A549 (cell line): ENCODE results near the gene HELQ. TPM values are rescaled to one million over a fixed set of nuclear protein-coding genes. Genes with fewer than 3 reads are reported as not detected.

ENCODE experiments used
- ATAC-seq, 2 experiments: fragments of 200-7000 bp in 1 of 2; fragments of >200 bp in 1 of 2; cut with Nextera tagmentation in 1 of 2; cut with Tn5 transposase in 1 of 2; 3 replicates each; pipeline versions ENCODE4 v1.8.0 to v1.9.1; 2018 to 2020; ENCODE audit warnings: mild to moderate bottlenecking in 1 of 2, moderate library complexity in 1 of 2
- CTCF ChIA-PET: fragments of 300-600 bp; sonication (Branson Sonifier 250); formaldehyde crosslinking; extraction: SDS; loops from one replicate; lab custom pipeline; 2021; ENCODE audit warnings: antibody characterized with exemption, inconsistent platforms; lab: Yijun Ruan, JAX
- POLR2A ChIA-PET: fragments of 350-600 bp; formaldehyde crosslinking; extraction: SDS; loops from one replicate; lab custom pipeline; 2021; ENCODE audit warnings: antibody characterized with exemption, inconsistent platforms; lab: Yijun Ruan, JAX
- DNase-seq, 2 experiments: peaks; one replicate each; pipeline versions ENCODE4 v3.0.0 to v3.0.0-alpha.2; 2011 to 2016; ENCODE audit warnings: low read depth in 1 of 2, low spot score in 1 of 2
- FAIRE-seq: peaks from 2 replicates; lab custom pipeline; 2011; peaks lifted over from hg19 to GRCh38; lab: Jason Lieb, UNC
- H3K27ac ChIP-seq, 2 experiments: fragments of >200 bp; sonication (Bioruptor Twin); formaldehyde crosslinking; 3 replicates each; pipeline ENCODE4 v1.5.1; 2016 to 2017
- H3K4me1 ChIP-seq: fragments of >200 bp; sonication (Bioruptor Twin); formaldehyde crosslinking; 3 replicates; pipeline ENCODE4 v1.6.1; 2016
- H3K4me2 ChIP-seq: fragments of >200 bp; sonication (Bioruptor Twin); formaldehyde crosslinking; 3 replicates; pipeline ENCODE4 v1.6.1; 2016
- H3K4me3 ChIP-seq: fragments of >200 bp; sonication (Bioruptor Twin); formaldehyde crosslinking; 3 replicates; pipeline ENCODE4 v1.5.1; 2016
- H3K9me3 ChIP-seq: fragments of >200 bp; sonication (Bioruptor Twin); formaldehyde crosslinking; 3 replicates; pipeline ENCODE4 v1.6.1; 2016
- CEBPB ChIP-seq, 2 experiments: fragments of >200 bp in 1 of 2; sonication (Bioruptor Twin) in 1 of 2; formaldehyde crosslinking in 1 of 2; IDR thresholded peaks; 2 replicates each; pipeline ENCODE4 v1.6.1; 2012 to 2016
- CHD2 ChIP-seq: fragments of 150-350 bp; IDR thresholded peaks from 2 replicates; pipeline ENCODE4 v1.6.1; 2014; ENCODE audit warnings: low read length; ENCODE audit not compliant: partially characterized antibody
- EHF ChIP-seq: fragments of 250-450 bp; sonication (Bioruptor Pico); IDR thresholded peaks from 2 replicates; pipeline ENCODE4 v1.5.0; 2020; ENCODE audit warnings: mild to moderate bottlenecking
- ELK1 ChIP-seq: fragments of 150-350 bp; IDR thresholded peaks from 2 replicates; pipeline ENCODE4 v1.6.1; 2014; ENCODE audit warnings: low read depth, mild to moderate bottlenecking, low read length
- FOSB ChIP-seq: fragments of 250-450 bp; sonication (Bioruptor Pico); IDR thresholded peaks from 2 replicates; pipeline ENCODE4 v1.5.0; 2020; ENCODE audit warnings: mild to moderate bottlenecking, moderate library complexity
- HOXB5 ChIP-seq: fragments of 250-450 bp; sonication (Bioruptor Pico); IDR thresholded peaks from 2 replicates; pipeline ENCODE4 v1.5.0; 2020; ENCODE audit warnings: mild to moderate bottlenecking, moderate library complexity
- JUN ChIP-seq, 2 experiments: fragments of >200 bp; sonication (Bioruptor Twin); formaldehyde crosslinking; IDR thresholded peaks; 2 replicates in 1 of 2; 3 replicates in 1 of 2; pipeline ENCODE4 v1.6.1; 2016 to 2017
- JUNB ChIP-seq: fragments of >200 bp; sonication (Bioruptor Twin); formaldehyde crosslinking; IDR thresholded peaks from 2 replicates; pipeline ENCODE4 v1.6.1; 2016
- MAFK ChIP-seq: fragments of 450-650 bp; IDR thresholded peaks from 2 replicates; pipeline ENCODE4 v1.6.1; 2014; ENCODE audit not compliant: partially characterized antibody
- MAX ChIP-seq: IDR thresholded peaks from 2 replicates; pipeline ENCODE4 v1.6.1; 2012
- MAZ ChIP-seq: fragments of 150-350 bp; IDR thresholded peaks from 2 replicates; pipeline ENCODE4 v1.6.1; 2014; ENCODE audit warnings: antibody characterized with exemption, low read depth, low read length, borderline replicate concordance
- MYC ChIP-seq: IDR thresholded peaks from 2 replicates; pipeline ENCODE4 v1.6.1; 2012; ENCODE audit warnings: mild to moderate bottlenecking, inconsistent platforms, low read length, improper control_type of control experiment, borderline replicate concordance
- POLR2A ChIP-seq: IDR thresholded peaks from 2 replicates; pipeline ENCODE4 v1.6.1; 2012; ENCODE audit warnings: mild to moderate bottlenecking, low read length
- POLR2AphosphoS2 ChIP-seq: conservative IDR thresholded peaks from 2 replicates; pipeline ENCODE4 v1.6.1; 2012; ENCODE audit warnings: low read length, improper control_type of control experiment, inconsistent platforms
- RFX5 ChIP-seq: fragments of 450-650 bp; IDR thresholded peaks from 2 replicates; pipeline ENCODE4 v1.7.1; 2014; ENCODE audit warnings: antibody characterized with exemption, mild to moderate bottlenecking, moderate library complexity
- ZC3H11A ChIP-seq: fragments of 450-650 bp; IDR thresholded peaks from 2 replicates; pipeline ENCODE4 v1.6.1; 2014; ENCODE audit warnings: antibody characterized with exemption, mild to moderate bottlenecking
- WGBS: methylation state at CpG from one replicate; pipeline ENCODE4 v1.1.6; 2017; ENCODE audit errors: missing lambda C conversion rate; 5-methylcytosine and 5-hydroxymethylcytosine counted together
- polyA plus RNA-seq, 4 experiments: library from polyadenylated mRNA; depleted of rRNA in 3 of 4; stranded (reverse); fragments of >200 nt; fragmentation: RNase III in 1 of 4; extraction: RNeasy Plus Mini Kit Qiagen cat#74134 plus additional on column Dnase treatment in 1 of 4; gene quantifications; 2 replicates in 3 of 4; 3 replicates in 1 of 4; pipeline ENCODE4 v1.2.3, GENCODE V29; 2011 to 2017
- TF ChIP-seq, protein P1 (sequence below): fragments of >200 bp; sonication (Bioruptor Twin); formaldehyde crosslinking; IDR thresholded peaks from 3 replicates; pipeline ENCODE4 v1.6.1; 2016
- TF ChIP-seq, protein P2 (sequence below): IDR thresholded peaks from 2 replicates; pipeline ENCODE4 v1.6.1; 2012; ENCODE audit warnings: low read depth, borderline replicate concordance

Gene HELQ
- polyA plus RNA-seq, 2 of the 4 experiments (the other 2 are of a cell fraction), result 5.1 to 7.3 TPM

- WGBS, result under 1% methylated on average over 41 of the region's 93 CpGs
- peak within 1 kb of the TSS; percentile 81 to 91 for H3K27ac ChIP-seq
- no peaks in the 10 kb centered on the region for H3K9me3 ChIP-seq
- POLR2A ChIA-PET, result interaction anchor here (1.0 kb wide), 1 partner anchor 29 kb away, joined by 3 read pairs; the partner anchor contains the start of genes HELQ and MRPS18C
- peak; percentile 79 to 94 for DNase-seq
- TF ChIP-seq CEBPB (IDR thresholded peaks at IDR 0.05) (no peak), CHD2 (no peak), MAFK (no peak), JUN (IDR thresholded peaks at IDR 0.05) (peak; percentile 59 to 70; a peak in 3 of 5 replicates), POLR2A (peak; percentile 62), HOXB5 (CRISPR knock-in tag) (no peak), POLR2AphosphoS2 (no peak), MYC (0 out of 2 replicates have a peak, but pooled peaks have one; percentile 27), MAX (peak; percentile 89), EHF (CRISPR knock-in tag) (no peak), ELK1 (no peak)
- TF ChIP-seq, protein P1, sequence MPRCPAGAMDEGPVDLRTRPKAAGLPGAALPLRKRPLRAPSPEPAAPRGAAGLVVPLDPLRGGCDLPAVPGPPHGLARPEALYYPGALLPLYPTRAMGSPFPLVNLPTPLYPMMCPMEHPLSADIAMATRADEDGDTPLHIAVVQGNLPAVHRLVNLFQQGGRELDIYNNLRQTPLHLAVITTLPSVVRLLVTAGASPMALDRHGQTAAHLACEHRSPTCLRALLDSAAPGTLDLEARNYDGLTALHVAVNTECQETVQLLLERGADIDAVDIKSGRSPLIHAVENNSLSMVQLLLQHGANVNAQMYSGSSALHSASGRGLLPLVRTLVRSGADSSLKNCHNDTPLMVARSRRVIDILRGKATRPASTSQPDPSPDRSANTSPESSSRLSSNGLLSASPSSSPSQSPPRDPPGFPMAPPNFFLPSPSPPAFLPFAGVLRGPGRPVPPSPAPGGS, result peak; percentile 54; the same call in 1 of the 3 replicates
- TF ChIP-seq, protein P2, sequence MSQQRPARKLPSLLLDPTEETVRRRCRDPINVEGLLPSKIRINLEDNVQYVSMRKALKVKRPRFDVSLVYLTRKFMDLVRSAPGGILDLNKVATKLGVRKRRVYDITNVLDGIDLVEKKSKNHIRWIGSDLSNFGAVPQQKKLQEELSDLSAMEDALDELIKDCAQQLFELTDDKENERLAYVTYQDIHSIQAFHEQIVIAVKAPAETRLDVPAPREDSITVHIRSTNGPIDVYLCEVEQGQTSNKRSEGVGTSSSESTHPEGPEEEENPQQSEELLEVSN, result peak; percentile 76
- TF ChIP-seq, all 56 proteins: peak for 6
- no peak for FAIRE-seq
- peak within 1 kb of the TSS; percentile 76 for H3K4me3 ChIP-seq
- peak; percentile 96 for ATAC-seq
- H3K4me1 ChIP-seq, result peaks cover 12% of the 10 kb centered on the region; the same call in 2 of the 3 replicates
- peak within 1 kb of the TSS; percentile 96 for H3K4me2 ChIP-seq
- CTCF ChIA-PET, result interaction anchor here (1.3 kb wide), 1 partner anchor 122 kb away, joined by 3 read pairs; no protein-coding TSS in a partner anchor
Measured at GRCh38 chr4:83484500-83485461, 29.2 kb upstream of the HELQ start, which contains the start of gene ABRAXAS1. ABRAXAS1 (minus strand) TSS chr4:83485100; CDS start chr4:83485072, 28 bp downstream.

- Histone ChIP-seq H3K4me3 (no peak overlapping the region), H3K4me1 (no peaks in the 10 kb centered on the region), H3K9me3 (no peaks in the 10 kb centered on the region), H3K4me2 (no peak overlapping the region), H3K27ac (no peak overlapping the region)
- WGBS, result 86% methylated on average over 2 of the region's 2 CpGs
- TF ChIP-seq JUNB (no peak), RFX5 (no peak), ZC3H11A (peak; percentile 65)
- POLR2A ChIA-PET, result no interaction called here
- no peak for ATAC-seq
- no peak for FAIRE-seq
- CTCF ChIA-PET, result no interaction called here
- DNase-seq, result no peak
Measured at GRCh38 chr4:83473966-83474365, 18.3 kb upstream of the HELQ start.

GRCh38 chr4:83473423-83473822 is 17.8 kb upstream of the HELQ start:
- FAIRE-seq, result no peak
- no peaks in the 10 kb centered on the region for H3K4me1 ChIP-seq
- WGBS, result 82% methylated on average over 4 of the region's 4 CpGs
- H3K9me3 ChIP-seq, result no peaks in the 10 kb centered on the region
- H3K4me2 ChIP-seq, result no peak overlapping the region
- no peak overlapping the region for H3K4me3 ChIP-seq
- no peak for TF ChIP-seq POLR2AphosphoS2
- TF ChIP-seq EHF (CRISPR knock-in tag), result no peak
- TF ChIP-seq, protein P2, result no peak
- TF ChIP-seq FOSB (CRISPR knock-in tag), result no peak
- no peak for TF ChIP-seq MAZ
- TF ChIP-seq, all 56 proteins: peak for 0
- DNase-seq, result no peak
- POLR2A ChIA-PET, result no interaction called here
- H3K27ac ChIP-seq, result no peak overlapping the region
- ATAC-seq, result no peak
- CTCF ChIA-PET, result no interaction called here
